IMR-90 (cell line): ENCODE measurements around the gene CREB3L1. TPM values are rescaled to one million over a fixed set of nuclear protein-coding genes. Genes with fewer than 3 reads are reported as not detected.

Experiments used
- ATAC-seq: fragments of 200-7000 bp; cut with Tn5 transposase; 2 replicates; pipeline ENCODE4 v1.9.1; 2020; ENCODE audit warnings: low read depth, mild to moderate bottlenecking, moderate library complexity
- BruUV-seq: library from RNA; stranded (reverse); fragments of 400-500 nt; replicated peaks from 2 replicates; lab custom pipeline; 2021; lab: Mats Ljungman, UMichigan
- CTCF ChIA-PET: fragments of 300-600 bp; formaldehyde crosslinking; extraction: SDS; loops from one replicate; lab custom pipeline; 2021; ENCODE audit warnings: antibody characterized with exemption; lab: Yijun Ruan, JAX
- POLR2A ChIA-PET: fragments of 300-600 bp; sonication (Branson Sonifier 250); formaldehyde crosslinking; loops from one replicate; lab custom pipeline; 2022; ENCODE audit warnings: antibody characterized with exemption; ENCODE audit not compliant: unreplicated experiment; lab: Charles Lee
- DNase-seq: peaks from one replicate; pipeline ENCODE4 v3.0.0; 2013
- H2AFZ ChIP-seq: replicated peaks from 2 replicates; pipeline ENCODE3; 2013; ENCODE audit warnings: low read length, mild to moderate bottlenecking; ENCODE audit not compliant: poor library complexity
- H2AK5ac ChIP-seq: 2 replicates; pipeline ENCODE4 v1.6.1; 2013; ENCODE audit warnings: low read depth, low read length, inconsistent platforms
- H2AK9ac ChIP-seq: replicated peaks from 2 replicates; pipeline ENCODE3; 2013; ENCODE audit warnings: mild to moderate bottlenecking, low read depth, low read length, moderate library complexity; ENCODE audit not compliant: poor library complexity
- H2BK120ac ChIP-seq: 2 replicates; pipeline ENCODE4 v1.6.1; 2013; ENCODE audit warnings: low read depth, low read length, inconsistent platforms
- H2BK15ac ChIP-seq: 3 replicates; pipeline ENCODE4 v1.6.1; 2013; ENCODE audit warnings: low read depth, low read length, inconsistent platforms
- H2BK20ac ChIP-seq: 2 replicates; pipeline ENCODE4 v1.6.1; 2013; ENCODE audit warnings: low read depth, mild to moderate bottlenecking, inconsistent platforms, low read length, moderate library complexity
- H2BK5ac ChIP-seq: 2 replicates; pipeline ENCODE4 v1.6.1; 2013; ENCODE audit warnings: mild to moderate bottlenecking, low read depth, low read length, inconsistent platforms; ENCODE audit not compliant: poor library complexity, severe bottlenecking
- H3K14ac ChIP-seq: replicated peaks from 2 replicates; pipeline ENCODE4 v1.6.1; 2013; ENCODE audit warnings: low read depth, low read length, inconsistent platforms
- H3K18ac ChIP-seq: 2 replicates; pipeline ENCODE4 v1.6.1; 2013; ENCODE audit warnings: low read depth, low read length, control low read depth
- H3K23ac ChIP-seq: 2 replicates; pipeline ENCODE4 v1.6.1; 2013; ENCODE audit warnings: low read depth, low read length, inconsistent platforms
- H3K27ac ChIP-seq: 2 replicates; pipeline ENCODE4 v1.5.1; 2013; ENCODE audit warnings: mild to moderate bottlenecking, control low read depth, low read length; ENCODE audit not compliant: insufficient read depth
- H3K27me3 ChIP-seq: 2 replicates; pipeline ENCODE4 v1.6.1; 2013; ENCODE audit warnings: low read length; ENCODE audit not compliant: control insufficient read depth, insufficient read depth
- H3K36me3 ChIP-seq: 2 replicates; pipeline ENCODE4 v1.6.1; 2013; ENCODE audit warnings: low read length, mixed read lengths; ENCODE audit not compliant: control insufficient read depth, insufficient read depth
- H3K4ac ChIP-seq: 2 replicates; pipeline ENCODE4 v1.6.1; 2013; ENCODE audit warnings: low read depth, low read length, inconsistent platforms
- H3K4me1 ChIP-seq: 2 replicates; pipeline ENCODE4 v1.6.1; 2013; ENCODE audit warnings: low read length, mixed read lengths; ENCODE audit not compliant: control insufficient read depth, insufficient read depth
- H3K4me2 ChIP-seq: 2 replicates; pipeline ENCODE4 v1.6.1; 2013; ENCODE audit warnings: low read depth, mild to moderate bottlenecking, control low read depth, low read length, moderate library complexity
- H3K4me3 ChIP-seq: 2 replicates; pipeline ENCODE4 v1.5.1; 2013; ENCODE audit warnings: low read depth, mild to moderate bottlenecking, control low read depth, low read length, moderate library complexity; ENCODE audit not compliant: insufficient read depth
- H3K56ac ChIP-seq: 2 replicates; pipeline ENCODE4 v1.6.1; 2013; ENCODE audit warnings: low read length, inconsistent platforms; ENCODE audit not compliant: insufficient read depth; ENCODE audit errors: extremely low read depth
- H3K79me1 ChIP-seq, 2 experiments: 2 replicates each; pipeline ENCODE4 v1.6.1; 2013; ENCODE audit warnings: low read length in 2 of 2, inconsistent platforms in 1 of 2, low read depth in 1 of 2
- H3K9ac ChIP-seq: 2 replicates; pipeline ENCODE4 v1.6.1; 2013; ENCODE audit warnings: low read depth, low read length, control low read depth
- H3K9me1 ChIP-seq: 2 replicates; pipeline ENCODE4 v1.6.1; 2013; ENCODE audit warnings: low read length, inconsistent platforms; ENCODE audit not compliant: insufficient read depth
- H3K9me3 ChIP-seq: 2 replicates; pipeline ENCODE4 v1.6.1; 2013; ENCODE audit warnings: low read length; ENCODE audit not compliant: control insufficient read depth, insufficient read depth
- H4K20me1 ChIP-seq: 2 replicates; pipeline ENCODE4 v1.6.1; 2013; ENCODE audit warnings: low read length, inconsistent platforms; ENCODE audit not compliant: insufficient read depth
- H4K5ac ChIP-seq: 2 replicates; pipeline ENCODE4 v1.6.1; 2013; ENCODE audit warnings: mild to moderate bottlenecking, low read depth, low read length, control low read depth
- H4K8ac ChIP-seq, 2 experiments: 2 replicates each; pipeline ENCODE4 v1.6.1; 2013; ENCODE audit warnings: low read depth in 2 of 2, low read length in 2 of 2, control low read depth in 1 of 2, inconsistent platforms in 1 of 2
- H4K91ac ChIP-seq: 2 replicates; pipeline ENCODE4 v1.6.1; 2013; ENCODE audit warnings: low read depth, low read length, inconsistent platforms; ENCODE audit not compliant: insufficient read depth
- BHLHE40 ChIP-seq: fragments of 150-350 bp; IDR thresholded peaks from 2 replicates; pipeline ENCODE4 v1.6.1; 2016; ENCODE audit warnings: mild to moderate bottlenecking, low read depth, low read length
- CEBPB ChIP-seq: IDR thresholded peaks from 2 replicates; pipeline ENCODE4 v1.6.1; 2012; ENCODE audit warnings: low read depth, low read length, improper control_type of control experiment
- CHD1 ChIP-seq: IDR thresholded peaks from 2 replicates; pipeline ENCODE4 v1.6.1; 2012; ENCODE audit warnings: low read depth, low read length, improper control_type of control experiment
- CTCF ChIP-seq: conservative IDR thresholded peaks from 2 replicates; pipeline ENCODE4 v1.5.1; 2012; ENCODE audit warnings: mild to moderate bottlenecking, low read depth, low read length, improper control_type of control experiment
- ELK1 ChIP-seq: fragments of 150-350 bp; IDR thresholded peaks from 2 replicates; pipeline ENCODE4 v1.6.1; 2016; ENCODE audit warnings: low read depth, mild to moderate bottlenecking, low read length, moderate library complexity, borderline replicate concordance
- FOS ChIP-seq: fragments of 150-350 bp; IDR thresholded peaks from 2 replicates; pipeline ENCODE4 v1.6.1; 2016; ENCODE audit warnings: low read depth, low read length
- MAFK ChIP-seq: IDR thresholded peaks from 2 replicates; pipeline ENCODE4 v1.6.1; 2012; ENCODE audit warnings: low read depth, low read length, improper control_type of control experiment
- MAZ ChIP-seq: IDR thresholded peaks from 2 replicates; pipeline ENCODE4 v1.6.1; 2012; ENCODE audit warnings: low read depth, mild to moderate bottlenecking, low read length, improper control_type of control experiment, moderate library complexity, borderline replicate concordance
- MXI1 ChIP-seq: IDR thresholded peaks from 2 replicates; pipeline ENCODE4 v1.6.1; 2012; ENCODE audit warnings: low read depth, mild to moderate bottlenecking, low read length, moderate library complexity, borderline replicate concordance
- NFE2L2 ChIP-seq: fragments of 150-350 bp; IDR thresholded peaks from 2 replicates; pipeline ENCODE4 v1.6.1; 2016; ENCODE audit warnings: low read depth, mild to moderate bottlenecking, low read length
- POLR2A ChIP-seq: IDR thresholded peaks from 2 replicates; pipeline ENCODE4 v1.6.1; 2012; ENCODE audit warnings: mild to moderate bottlenecking, low read depth, low read length
- RAD21 ChIP-seq: IDR thresholded peaks from 2 replicates; pipeline ENCODE4 v1.6.1; 2012; ENCODE audit warnings: low read length, improper control_type of control experiment
- RCOR1 ChIP-seq: IDR thresholded peaks from 2 replicates; pipeline ENCODE4 v1.6.1; 2012; ENCODE audit warnings: mild to moderate bottlenecking, low read length, improper control_type of control experiment; ENCODE audit not compliant: insufficient replicate concordance
- RFX5 ChIP-seq: IDR thresholded peaks from 2 replicates; pipeline ENCODE4 v1.8.0; 2012; ENCODE audit warnings: low read depth, mild to moderate bottlenecking, low read length, moderate library complexity
- SMC3 ChIP-seq: fragments of 150-350 bp; IDR thresholded peaks from 2 replicates; pipeline ENCODE4 v1.6.1; 2016; ENCODE audit warnings: low read depth, mild to moderate bottlenecking, antibody characterized with exemption, low read length, moderate library complexity
- USF2 ChIP-seq: fragments of 150-350 bp; IDR thresholded peaks from 2 replicates; pipeline ENCODE4 v1.6.1; 2017; ENCODE audit warnings: mild to moderate bottlenecking, antibody characterized with exemption, low read length, low read depth
- WGBS, 2 experiments: methylation state at CpG; one replicate each; pipeline versions ENCODE4 v1.1.5 to v1.1.7; 2013; ENCODE audit warnings: missing lambda C conversion rate in 2 of 2; ENCODE audit not compliant: insufficient read length in 1 of 2; ENCODE audit errors: extremely low coverage in 2 of 2; 5-methylcytosine and 5-hydroxymethylcytosine counted together
- dilution Hi-C: fragments of 300-500 bp; cut with HindIII; formaldehyde crosslinking; loops from one replicate; pipeline ENCODE4 v1.14.3; 2018; ENCODE audit warnings: low sequenced_read_pairs; ENCODE audit not compliant: unreplicated experiment
- in situ Hi-C: fragments of 300-500 bp; cut with MboI; formaldehyde crosslinking; loops from 3 replicates; pipeline ENCODE4 v1.14.3; 2019; ENCODE audit warnings: low sequenced_read_pairs, inconsistent platforms, mixed read lengths
- intact Hi-C: fragments of 100-400 bp; cut with micrococcal nuclease; formaldehyde crosslinking; loops from 2 replicates; pipeline ENCODE4 v1.10.0; 2022
- polyA plus RNA-seq, 3 experiments: library from polyadenylated mRNA; depleted of rRNA; stranded (reverse); fragments of >200 nt; gene quantifications; 2 replicates each; pipeline ENCODE4 v1.2.3, GENCODE V29; 2012; ENCODE audit warnings: low replicate concordance in 1 of 3
- total RNA-seq: library from RNA; depleted of rRNA; stranded (reverse); fragments of >200 nt; gene quantifications from 2 replicates; pipeline ENCODE4 v1.2.3, GENCODE V29; 2012

The CREB3L1 gene
- total and polyA plus RNA-seq, 2 of the 4 experiments (the other 2 are of a cell fraction) = 8.1 to 82.3 TPM

DNA sequence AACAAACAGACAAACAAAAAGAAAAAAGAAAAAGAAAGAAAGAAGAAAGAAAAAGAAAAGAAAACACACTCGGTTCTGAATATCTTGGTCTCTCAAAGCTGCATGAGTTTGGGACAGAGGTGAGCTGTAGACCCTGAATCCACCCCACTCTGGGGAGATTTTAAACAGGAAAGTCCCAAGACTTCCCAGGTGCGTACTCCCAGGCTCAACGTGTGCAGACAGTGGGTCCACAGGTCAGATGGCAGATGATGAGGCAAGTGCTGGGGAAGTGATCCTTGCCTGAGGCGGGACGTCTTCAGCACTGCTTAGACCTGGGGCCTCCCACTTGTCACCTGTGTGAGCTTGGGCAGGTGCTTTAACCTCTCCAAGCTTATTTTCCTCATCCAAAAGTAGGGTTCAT, 9.3 kb downstream of the CREB3L1 start:
- no peak overlapping the region for H4K5ac ChIP-seq
- H3K4me2 ChIP-seq = no peak overlapping the region
- no peak overlapping the region for H2AK5ac ChIP-seq
- no peak overlapping the region for H3K9ac ChIP-seq
- no peak overlapping the region for H4K91ac ChIP-seq
- H3K27ac ChIP-seq = peak overlapping the region; percentile 42; the same call in 1 of the 2 replicates
- no peak overlapping the region for H3K56ac ChIP-seq
- H3K14ac ChIP-seq = no peak overlapping the region
- H2BK5ac ChIP-seq = no peak overlapping the region
- H3K9me3 ChIP-seq = no peaks in the 10 kb centered on the region
- in situ Hi-C loops (no loop called here), intact Hi-C loops (no loop called here), dilution Hi-C loops (no loop called here)
- ChIA-PET POLR2A (no interaction called here), CTCF (interaction anchor here (1.1 kb wide), 1 partner anchor 9 kb away, joined by 3 read pairs; no protein-coding TSS in a partner anchor)
- no peak overlapping the region for H2BK20ac ChIP-seq
- no peak overlapping the region for H3K18ac ChIP-seq
- no peak overlapping the region for H3K4me3 ChIP-seq
- no peak overlapping the region for H2BK120ac ChIP-seq
- peaks cover 35% of the 10 kb centered on the region for H3K4me1 ChIP-seq
- no peaks in the 10 kb centered on the region for H3K27me3 ChIP-seq
- ATAC-seq = no peak
- peaks cover 24% of the 10 kb centered on the region for H3K36me3 ChIP-seq
- no peak overlapping the region for H3K4ac ChIP-seq
- no TSS peak for BruUV-seq
- no peak overlapping the region; the same call in 1 of the 2 replicates for H3K23ac ChIP-seq
- H2AK9ac ChIP-seq = no peak overlapping the region
- H2BK15ac ChIP-seq = no peak overlapping the region
- H3K9me1 ChIP-seq = peaks cover 40% of the 10 kb centered on the region
- no peak for TF ChIP-seq MXI1
- no peak for TF ChIP-seq CEBPB
- TF ChIP-seq MAZ = no peak
- no peak for TF ChIP-seq RAD21
- TF ChIP-seq RFX5 = no peak
- TF ChIP-seq RCOR1 = no peak
- no peak for TF ChIP-seq BHLHE40
- TF ChIP-seq CTCF = no peak
- TF ChIP-seq NFE2L2 = no peak
- no peak for TF ChIP-seq USF2
- TF ChIP-seq FOS = no peak
- no peak for TF ChIP-seq POLR2A
- TF ChIP-seq MAFK = no peak
- TF ChIP-seq CHD1 = no peak
- no peak for TF ChIP-seq SMC3
- TF ChIP-seq ELK1 = no peak
- peaks cover 82% of the 10 kb centered on the region for H4K20me1 ChIP-seq
- H4K8ac ChIP-seq = no peak overlapping the region; a peak in 1 of 4 replicates
- WGBS, 2 experiments = no CpG with 5 or more reads among the region's 5 CpGs
- no peak for DNase-seq
- no peak overlapping the region for H2AFZ ChIP-seq
- H3K79me1 ChIP-seq = peaks cover 3 to 73% of the 10 kb centered on the region in 2 experiments; a peak in 3 of 4 replicates
